Measurements from ENCODE around the gene COL18A1. TPM values are rescaled to one million over a fixed set of nuclear protein-coding genes. Genes with fewer than 3 reads are reported as not detected.

COL18A1 gene
- polyA plus RNA-seq, 2 of the 4 experiments (the other 2 are of a cell fraction), result 17.3 to 88.4 TPM

GRCh38 chr21:45556645-45557615 is 152.0 kb downstream of the COL18A1 start:
- no peak overlapping the region for H3K4me3 ChIP-seq
- no peak for ATAC-seq
- H3K9me3 ChIP-seq, result no peaks in the 10 kb centered on the region
- H3K27ac ChIP-seq, result no peak overlapping the region
- no peak for DNase-seq (ENCODE audit: low read depth in 1 of 2, low spot score in 1 of 2)
- ChIA-PET POLR2A (interaction anchor here (0.7 to 1.6 kb wide), 5 partner anchors 14 to 263 kb away, joined by 3 to 9 read pairs (median 3); no protein-coding TSS in a partner anchor), CTCF (interaction anchor here (0.7 to 6.6 kb wide), 40 partner anchors 8 to 366 kb away, joined by 3 to 53 read pairs (median 4); partner anchors contain the start of gene POFUT2)
- 89% methylated on average over 24 of the region's 33 CpGs for WGBS (ENCODE audit: missing lambda C conversion rate)
- peaks cover 6% of the 10 kb centered on the region; the same call in 2 of the 3 replicates for H3K4me1 ChIP-seq
- FAIRE-seq, result no peak
- TF ChIP-seq, protein P1, sequence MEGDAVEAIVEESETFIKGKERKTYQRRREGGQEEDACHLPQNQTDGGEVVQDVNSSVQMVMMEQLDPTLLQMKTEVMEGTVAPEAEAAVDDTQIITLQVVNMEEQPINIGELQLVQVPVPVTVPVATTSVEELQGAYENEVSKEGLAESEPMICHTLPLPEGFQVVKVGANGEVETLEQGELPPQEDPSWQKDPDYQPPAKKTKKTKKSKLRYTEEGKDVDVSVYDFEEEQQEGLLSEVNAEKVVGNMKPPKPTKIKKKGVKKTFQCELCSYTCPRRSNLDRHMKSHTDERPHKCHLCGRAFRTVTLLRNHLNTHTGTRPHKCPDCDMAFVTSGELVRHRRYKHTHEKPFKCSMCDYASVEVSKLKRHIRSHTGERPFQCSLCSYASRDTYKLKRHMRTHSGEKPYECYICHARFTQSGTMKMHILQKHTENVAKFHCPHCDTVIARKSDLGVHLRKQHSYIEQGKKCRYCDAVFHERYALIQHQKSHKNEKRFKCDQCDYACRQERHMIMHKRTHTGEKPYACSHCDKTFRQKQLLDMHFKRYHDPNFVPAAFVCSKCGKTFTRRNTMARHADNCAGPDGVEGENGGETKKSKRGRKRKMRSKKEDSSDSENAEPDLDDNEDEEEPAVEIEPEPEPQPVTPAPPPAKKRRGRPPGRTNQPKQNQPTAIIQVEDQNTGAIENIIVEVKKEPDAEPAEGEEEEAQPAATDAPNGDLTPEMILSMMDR (IDR thresholded peaks at IDR 0.05), result no peak
- no peak for TF ChIP-seq ZSCAN20 (CRISPR knock-in tag; IDR thresholded peaks at IDR 0.05)
- no peak for TF ChIP-seq HEYL (CRISPR knock-in tag; IDR thresholded peaks at IDR 0.05)
- no peak for TF ChIP-seq HOXB5 (CRISPR knock-in tag; IDR thresholded peaks at IDR 0.05)
- TF ChIP-seq BHLHE40 (IDR thresholded peaks at IDR 0.05; ENCODE audit: low read depth, low read length), result no peak
- no peak for TF ChIP-seq FOXS1 (CRISPR knock-in tag; IDR thresholded peaks at IDR 0.05)
- TF ChIP-seq ZC3H11A (IDR thresholded peaks at IDR 0.05), result no peak
- no peak for TF ChIP-seq CHD2 (IDR thresholded peaks at IDR 0.05; ENCODE audit: low read length, partially characterized antibody)
- TF ChIP-seq, protein P2, sequence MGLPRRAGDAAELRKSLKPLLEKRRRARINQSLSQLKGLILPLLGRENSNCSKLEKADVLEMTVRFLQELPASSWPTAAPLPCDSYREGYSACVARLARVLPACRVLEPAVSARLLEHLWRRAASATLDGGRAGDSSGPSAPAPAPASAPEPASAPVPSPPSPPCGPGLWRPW (IDR thresholded peaks at IDR 0.05), result no peak
- no peak for TF ChIP-seq E2F6 (IDR thresholded peaks at IDR 0.05; ENCODE audit: borderline replicate concordance, low read depth)
- TF ChIP-seq ZNF302 (CRISPR knock-in tag; IDR thresholded peaks at IDR 0.05), result no peak
- TF ChIP-seq HOXA7 (CRISPR knock-in tag; IDR thresholded peaks at IDR 0.05), result no peak
- TF ChIP-seq ESRRA (IDR thresholded peaks at IDR 0.05; ENCODE audit: borderline replicate concordance, low read length), result no peak
- TF ChIP-seq CEBPB (IDR thresholded peaks at IDR 0.05), result no peak
- TF ChIP-seq MAFK (IDR thresholded peaks at IDR 0.05; ENCODE audit: partially characterized antibody), result no peak
- peak overlapping the region; percentile 79 for H3K4me2 ChIP-seq

DNA sequence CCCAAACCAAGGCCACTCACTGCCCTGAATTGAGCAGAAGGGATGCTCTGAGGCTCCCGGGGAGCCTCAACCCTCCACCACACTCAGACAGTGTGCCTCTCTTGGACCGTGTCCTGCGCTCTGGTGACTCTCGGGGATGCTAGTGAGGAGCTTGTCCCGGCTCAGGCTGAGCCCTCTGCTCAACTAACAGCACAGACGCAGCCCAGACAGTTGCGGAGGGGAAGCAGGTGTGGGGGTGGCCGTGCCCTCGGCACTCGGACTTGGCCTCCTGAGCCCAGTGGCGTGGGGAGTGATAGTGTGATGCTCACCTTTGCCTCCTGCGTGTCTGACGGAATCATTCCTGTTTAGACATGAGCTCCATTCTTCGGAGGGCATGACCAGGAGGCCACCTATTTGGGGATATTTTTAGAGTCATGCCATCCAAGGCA is 152.7 kb downstream of the COL18A1 start:
- ATAC-seq (no peak), FAIRE-seq (no peak), DNase-seq (ENCODE audit: low read depth in 1 of 2, low spot score in 1 of 2) (no peak)
- ChIA-PET POLR2A (no interaction called here), CTCF (interaction anchor here (1.6 to 6.6 kb wide), 3 partner anchors 15 to 262 kb away, joined by 4 to 49 read pairs (median 43); no protein-coding TSS in a partner anchor)
- WGBS (ENCODE audit: missing lambda C conversion rate), result 85% methylated on average over 14 of the region's 14 CpGs
- TF ChIP-seq BHLHE40 (IDR thresholded peaks at IDR 0.05; ENCODE audit: low read depth, low read length) (no peak), ATOH8 (CRISPR knock-in tag; IDR thresholded peaks at IDR 0.05; ENCODE audit: low read depth) (no peak), CHD2 (IDR thresholded peaks at IDR 0.05; ENCODE audit: low read length, partially characterized antibody) (no peak), TFCP2L1 (CRISPR knock-in tag; IDR thresholded peaks at IDR 0.05) (no peak), RAD21 (conservative IDR thresholded peaks at IDR 0.05 in 1 of 2, IDR thresholded peaks at IDR 0.05 in 1 of 2) (no peak), RNF2 (IDR thresholded peaks at IDR 0.05; ENCODE audit: borderline replicate concordance, low read depth) (no peak), JUN (IDR thresholded peaks at IDR 0.05) (no peak), GATA3 (IDR thresholded peaks at IDR 0.05; ENCODE audit: borderline replicate concordance) (no peak), SREBF2 (IDR thresholded peaks at IDR 0.05) (no peak), FOXS1 (CRISPR knock-in tag; IDR thresholded peaks at IDR 0.05) (no peak), ZFP36 (IDR thresholded peaks at IDR 0.05; ENCODE audit: borderline replicate concordance, partially characterized antibody) (no peak), CBX2 (IDR thresholded peaks at IDR 0.05; ENCODE audit: borderline replicate concordance, low read depth) (no peak)
- TF ChIP-seq, protein P3, sequence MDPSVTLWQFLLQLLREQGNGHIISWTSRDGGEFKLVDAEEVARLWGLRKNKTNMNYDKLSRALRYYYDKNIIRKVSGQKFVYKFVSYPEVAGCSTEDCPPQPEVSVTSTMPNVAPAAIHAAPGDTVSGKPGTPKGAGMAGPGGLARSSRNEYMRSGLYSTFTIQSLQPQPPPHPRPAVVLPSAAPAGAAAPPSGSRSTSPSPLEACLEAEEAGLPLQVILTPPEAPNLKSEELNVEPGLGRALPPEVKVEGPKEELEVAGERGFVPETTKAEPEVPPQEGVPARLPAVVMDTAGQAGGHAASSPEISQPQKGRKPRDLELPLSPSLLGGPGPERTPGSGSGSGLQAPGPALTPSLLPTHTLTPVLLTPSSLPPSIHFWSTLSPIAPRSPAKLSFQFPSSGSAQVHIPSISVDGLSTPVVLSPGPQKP (IDR thresholded peaks at IDR 0.05; ENCODE audit: low read depth, low read length), result no peak
- TF ChIP-seq, protein P4, sequence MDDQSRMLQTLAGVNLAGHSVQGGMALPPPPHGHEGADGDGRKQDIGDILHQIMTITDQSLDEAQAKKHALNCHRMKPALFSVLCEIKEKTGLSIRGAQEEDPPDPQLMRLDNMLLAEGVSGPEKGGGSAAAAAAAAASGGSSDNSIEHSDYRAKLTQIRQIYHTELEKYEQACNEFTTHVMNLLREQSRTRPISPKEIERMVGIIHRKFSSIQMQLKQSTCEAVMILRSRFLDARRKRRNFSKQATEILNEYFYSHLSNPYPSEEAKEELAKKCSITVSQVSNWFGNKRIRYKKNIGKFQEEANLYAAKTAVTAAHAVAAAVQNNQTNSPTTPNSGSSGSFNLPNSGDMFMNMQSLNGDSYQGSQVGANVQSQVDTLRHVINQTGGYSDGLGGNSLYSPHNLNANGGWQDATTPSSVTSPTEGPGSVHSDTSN (IDR thresholded peaks at IDR 0.05), result no peak
- Histone ChIP-seq H3K4me3 (no peak overlapping the region), H3K4me1 (0 out of 3 replicates have a peak, but pooled peaks cover 3% of the 10 kb centered on the region), H3K9me3 (no peaks in the 10 kb centered on the region), H3K27ac (no peak overlapping the region), H3K4me2 (no peak overlapping the region)

Measured in A549 (cell line).